K562 (cell line): ENCODE measurements around the gene KCNK3. TPM values are rescaled to one million over a fixed set of nuclear protein-coding genes. Genes with fewer than 3 reads are reported as not detected.

Source experiments
- KDM4B ChIP-seq, 2 experiments: fragments of 450-650 bp in 1 of 2; sonication (generic) in 1 of 2; IDR thresholded peaks; 2 replicates each; pipeline ENCODE4 v1.6.1; 2016 to 2017; ENCODE audit warnings: borderline replicate concordance in 2 of 2, antibody characterized with exemption in 1 of 2, low read depth in 1 of 2, mild to moderate bottlenecking in 1 of 2
- MYC ChIP-seq, 2 experiments: fragments of 250-450 bp in 1 of 2; sonication (Bioruptor Pico) in 1 of 2; IDR thresholded peaks; 2 replicates each; pipeline versions ENCODE4 v1.5.1 to v1.6.1; 2012 to 2021; ENCODE audit warnings: low read depth in 2 of 2, borderline replicate concordance in 1 of 2, improper control_type of control experiment in 1 of 2, low read length in 1 of 2, mild to moderate bottlenecking in 1 of 2, moderate library complexity in 1 of 2
- TCF7L2 ChIP-seq: fragments of 150-350 bp; IDR thresholded peaks from 2 replicates; pipeline ENCODE4 v1.6.1; 2016; ENCODE audit warnings: low read depth, mild to moderate bottlenecking, low read length, moderate library complexity
- ZNF778 ChIP-seq: fragments of 450-650 bp; formaldehyde crosslinking; IDR thresholded peaks from 2 replicates; pipeline ENCODE4 v1.4.0; 2020; ENCODE audit warnings: mild to moderate bottlenecking, moderate library complexity
- polyA plus RNA-seq, 8 experiments: library from polyadenylated mRNA; depleted of rRNA in 4 of 8; stranded (reverse) in 5 of 8; unstranded in 3 of 8; fragments of >200 nt; fragmentation: Nextera tagmentation in 2 of 8; fragmentation: Illumina TruSeq in 1 of 8; extraction: Ambion mirVana in 2 of 8; extraction: Trizol in 1 of 8; gene quantifications; 2 replicates each; pipeline versions ENCODE4 v1.2.1 to v1.2.3, GENCODE V29; 2011 to 2014; ENCODE audit warnings: inconsistent platforms in 1 of 8, missing spikeins in 1 of 8
- total RNA-seq, 7 experiments: library from RNA; depleted of rRNA in 6 of 7; stranded (reverse); fragments of >200 nt in 6 of 7; fragmentation: Illumina TruSeq in 2 of 7; extraction: Trizol in 2 of 7; gene quantifications; 2 replicates each; pipeline versions ENCODE4 v1.2.1 to v1.2.3, GENCODE V29; 2011 to 2021; ENCODE audit warnings: low replicate concordance in 1 of 7
- TF ChIP-seq, protein P1 (sequence below): IDR thresholded peaks from 3 replicates; pipeline ENCODE4 v1.6.1; 2011; ENCODE audit warnings: borderline replicate concordance, mild to moderate bottlenecking, moderate library complexity; ENCODE audit not compliant: insufficient read length; ENCODE audit errors: extremely low read depth
- TF ChIP-seq, protein P2 (sequence below): fragments of 450-650 bp; IDR thresholded peaks from 2 replicates; pipeline ENCODE4 v1.6.1; 2018; ENCODE audit not compliant: partially characterized antibody
- TF ChIP-seq, protein P3 (sequence below): sonication (generic); formaldehyde crosslinking; IDR thresholded peaks from 2 replicates; pipeline ENCODE4 v1.8.0; 2022; ENCODE audit warnings: missing genetic modification reagents, mild to moderate bottlenecking, moderate library complexity, borderline replicate concordance
- TF ChIP-seq, protein P4 (sequence below): fragments of 250-450 bp; sonication (Bioruptor Pico); IDR thresholded peaks from 2 replicates; pipeline ENCODE4 v1.8.0; 2022; ENCODE audit warnings: moderate library complexity, mild to moderate bottlenecking, inconsistent platforms

Gene KCNK3
- total and polyA plus RNA-seq, 9 of the 15 experiments (the other 6 are each of a cell fraction or from before 2014, with no cell fraction given): 0.01 to 0.20 (median 0.07) TPM; not detected in 5

DNA sequence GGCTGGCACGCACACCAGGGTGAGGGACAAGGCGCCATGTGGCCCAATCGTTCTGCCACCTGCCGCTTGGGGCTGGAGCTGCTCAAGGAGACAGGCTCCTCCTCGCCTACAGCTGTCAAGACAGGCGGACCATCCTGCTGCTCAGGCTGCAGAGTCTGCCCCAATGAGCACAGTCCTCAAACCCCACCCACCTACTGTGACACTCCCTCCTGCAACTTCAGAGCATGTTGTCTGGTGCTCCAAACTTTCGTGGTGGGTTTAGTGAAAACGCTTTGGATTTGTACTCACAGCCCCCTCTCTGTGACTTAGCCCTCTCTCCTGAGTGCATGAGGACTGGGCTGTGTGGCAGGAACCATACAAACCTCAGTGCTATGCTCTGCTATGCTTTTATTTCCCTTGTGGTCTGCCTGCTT lies 48.4 kb downstream of the KCNK3 start (continued):
- TF ChIP-seq, protein P1, sequence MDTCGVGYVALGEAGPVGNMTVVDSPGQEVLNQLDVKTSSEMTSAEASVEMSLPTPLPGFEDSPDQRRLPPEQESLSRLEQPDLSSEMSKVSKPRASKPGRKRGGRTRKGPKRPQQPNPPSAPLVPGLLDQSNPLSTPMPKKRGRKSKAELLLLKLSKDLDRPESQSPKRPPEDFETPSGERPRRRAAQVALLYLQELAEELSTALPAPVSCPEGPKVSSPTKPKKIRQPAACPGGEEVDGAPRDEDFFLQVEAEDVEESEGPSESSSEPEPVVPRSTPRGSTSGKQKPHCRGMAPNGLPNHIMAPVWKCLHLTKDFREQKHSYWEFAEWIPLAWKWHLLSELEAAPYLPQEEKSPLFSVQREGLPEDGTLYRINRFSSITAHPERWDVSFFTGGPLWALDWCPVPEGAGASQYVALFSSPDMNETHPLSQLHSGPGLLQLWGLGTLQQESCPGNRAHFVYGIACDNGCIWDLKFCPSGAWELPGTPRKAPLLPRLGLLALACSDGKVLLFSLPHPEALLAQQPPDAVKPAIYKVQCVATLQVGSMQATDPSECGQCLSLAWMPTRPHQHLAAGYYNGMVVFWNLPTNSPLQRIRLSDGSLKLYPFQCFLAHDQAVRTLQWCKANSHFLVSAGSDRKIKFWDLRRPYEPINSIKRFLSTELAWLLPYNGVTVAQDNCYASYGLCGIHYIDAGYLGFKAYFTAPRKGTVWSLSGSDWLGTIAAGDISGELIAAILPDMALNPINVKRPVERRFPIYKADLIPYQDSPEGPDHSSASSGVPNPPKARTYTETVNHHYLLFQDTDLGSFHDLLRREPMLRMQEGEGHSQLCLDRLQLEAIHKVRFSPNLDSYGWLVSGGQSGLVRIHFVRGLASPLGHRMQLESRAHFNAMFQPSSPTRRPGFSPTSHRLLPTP: no peak
- TF ChIP-seq, protein P2, sequence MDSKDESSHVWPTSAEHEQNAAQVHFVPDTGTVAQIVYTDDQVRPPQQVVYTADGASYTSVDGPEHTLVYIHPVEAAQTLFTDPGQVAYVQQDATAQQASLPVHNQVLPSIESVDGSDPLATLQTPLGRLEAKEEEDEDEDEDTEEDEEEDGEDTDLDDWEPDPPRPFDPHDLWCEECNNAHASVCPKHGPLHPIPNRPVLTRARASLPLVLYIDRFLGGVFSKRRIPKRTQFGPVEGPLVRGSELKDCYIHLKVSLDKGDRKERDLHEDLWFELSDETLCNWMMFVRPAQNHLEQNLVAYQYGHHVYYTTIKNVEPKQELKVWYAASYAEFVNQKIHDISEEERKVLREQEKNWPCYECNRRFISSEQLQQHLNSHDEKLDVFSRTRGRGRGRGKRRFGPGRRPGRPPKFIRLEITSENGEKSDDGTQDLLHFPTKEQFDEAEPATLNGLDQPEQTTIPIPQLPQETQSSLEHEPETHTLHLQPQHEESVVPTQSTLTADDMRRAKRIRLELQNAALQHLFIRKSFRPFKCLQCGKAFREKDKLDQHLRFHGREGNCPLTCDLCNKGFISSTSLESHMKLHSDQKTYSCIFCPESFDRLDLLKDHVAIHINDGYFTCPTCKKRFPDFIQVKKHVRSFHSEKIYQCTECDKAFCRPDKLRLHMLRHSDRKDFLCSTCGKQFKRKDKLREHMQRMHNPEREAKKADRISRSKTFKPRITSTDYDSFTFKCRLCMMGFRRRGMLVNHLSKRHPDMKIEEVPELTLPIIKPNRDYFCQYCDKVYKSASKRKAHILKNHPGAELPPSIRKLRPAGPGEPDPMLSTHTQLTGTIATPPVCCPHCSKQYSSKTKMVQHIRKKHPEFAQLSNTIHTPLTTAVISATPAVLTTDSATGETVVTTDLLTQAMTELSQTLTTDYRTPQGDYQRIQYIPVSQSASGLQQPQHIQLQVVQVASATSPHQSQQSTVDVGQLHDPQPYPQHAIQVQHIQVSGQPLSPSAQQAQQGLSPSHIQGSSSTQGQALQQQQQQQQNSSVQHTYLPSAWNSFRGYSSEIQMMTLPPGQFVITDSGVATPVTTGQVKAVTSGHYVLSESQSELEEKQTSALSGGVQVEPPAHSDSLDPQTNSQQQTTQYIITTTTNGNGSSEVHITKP: no peak
- TF ChIP-seq TCF7L2 (no peak), MYC (IDR thresholded peaks at IDR 0.05; ENCODE audit: low read depth, low read length) (0 out of 2 replicates have a peak, but pooled peaks have one; percentile 28), MYC (CRISPR knock-in tag; IDR thresholded peaks at IDR 0.05; ENCODE audit: borderline replicate concordance, low read depth) (no peak), ZNF778 (CRISPR knock-in tag) (no peak), KDM4B (IDR thresholded peaks at IDR 0.05; ENCODE audit: borderline replicate concordance in 2 of 2, low read depth in 1 of 2) (no peak)
- TF ChIP-seq, protein P3, sequence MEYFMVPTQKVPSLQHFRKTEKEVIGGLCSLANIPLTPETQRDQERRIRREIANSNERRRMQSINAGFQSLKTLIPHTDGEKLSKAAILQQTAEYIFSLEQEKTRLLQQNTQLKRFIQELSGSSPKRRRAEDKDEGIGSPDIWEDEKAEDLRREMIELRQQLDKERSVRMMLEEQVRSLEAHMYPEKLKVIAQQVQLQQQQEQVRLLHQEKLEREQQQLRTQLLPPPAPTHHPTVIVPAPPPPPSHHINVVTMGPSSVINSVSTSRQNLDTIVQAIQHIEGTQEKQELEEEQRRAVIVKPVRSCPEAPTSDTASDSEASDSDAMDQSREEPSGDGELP (CRISPR knock-in tag): peak; percentile 75; the same call in 1 of the 2 replicates
- TF ChIP-seq, protein P4, sequence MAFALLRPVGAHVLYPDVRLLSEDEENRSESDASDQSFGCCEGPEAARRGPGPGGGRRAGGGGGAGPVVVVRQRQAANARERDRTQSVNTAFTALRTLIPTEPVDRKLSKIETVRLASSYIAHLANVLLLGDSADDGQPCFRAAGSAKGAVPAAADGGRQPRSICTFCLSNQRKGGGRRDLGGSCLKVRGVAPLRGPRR (CRISPR knock-in tag): no peak
